ENCODE results near the gene CENPP.

CENPP gene

DNA sequence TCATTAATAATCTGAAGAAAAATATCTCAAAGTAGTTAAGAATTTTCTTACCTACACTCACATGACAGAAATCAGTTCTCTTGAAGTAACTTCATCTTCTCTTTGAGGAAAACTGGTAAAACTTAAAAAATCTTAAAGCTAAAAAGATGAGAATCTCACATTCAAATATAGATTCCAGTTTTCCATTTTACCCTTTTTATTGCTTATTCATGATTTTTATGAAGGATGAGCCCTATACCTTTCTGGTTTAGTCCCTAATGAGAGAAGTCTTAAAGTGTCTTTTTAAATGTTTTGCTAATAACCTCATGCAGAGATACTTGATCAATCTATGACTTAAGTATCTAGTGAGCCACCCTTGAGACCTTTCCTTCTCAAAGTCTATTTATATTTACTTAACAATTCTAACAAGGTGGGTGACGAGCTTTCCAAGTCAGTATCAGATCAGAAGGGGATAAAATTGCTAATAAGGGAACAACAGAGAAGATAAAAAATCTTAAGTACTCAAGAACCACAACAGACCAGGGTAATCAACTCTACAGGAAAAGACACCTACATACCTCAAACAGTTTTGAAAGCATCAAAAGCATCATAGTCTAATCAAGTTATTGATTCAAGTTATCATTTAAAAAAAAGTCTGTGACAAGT, 34.8 kb upstream of the CENPP start:
- in situ Hi-C loops (cut with MboI; ENCODE audit: low sequenced_read_pairs, unreplicated experiment) = no loop called here
- TF ChIP-seq, protein P1, sequence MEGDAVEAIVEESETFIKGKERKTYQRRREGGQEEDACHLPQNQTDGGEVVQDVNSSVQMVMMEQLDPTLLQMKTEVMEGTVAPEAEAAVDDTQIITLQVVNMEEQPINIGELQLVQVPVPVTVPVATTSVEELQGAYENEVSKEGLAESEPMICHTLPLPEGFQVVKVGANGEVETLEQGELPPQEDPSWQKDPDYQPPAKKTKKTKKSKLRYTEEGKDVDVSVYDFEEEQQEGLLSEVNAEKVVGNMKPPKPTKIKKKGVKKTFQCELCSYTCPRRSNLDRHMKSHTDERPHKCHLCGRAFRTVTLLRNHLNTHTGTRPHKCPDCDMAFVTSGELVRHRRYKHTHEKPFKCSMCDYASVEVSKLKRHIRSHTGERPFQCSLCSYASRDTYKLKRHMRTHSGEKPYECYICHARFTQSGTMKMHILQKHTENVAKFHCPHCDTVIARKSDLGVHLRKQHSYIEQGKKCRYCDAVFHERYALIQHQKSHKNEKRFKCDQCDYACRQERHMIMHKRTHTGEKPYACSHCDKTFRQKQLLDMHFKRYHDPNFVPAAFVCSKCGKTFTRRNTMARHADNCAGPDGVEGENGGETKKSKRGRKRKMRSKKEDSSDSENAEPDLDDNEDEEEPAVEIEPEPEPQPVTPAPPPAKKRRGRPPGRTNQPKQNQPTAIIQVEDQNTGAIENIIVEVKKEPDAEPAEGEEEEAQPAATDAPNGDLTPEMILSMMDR (IDR thresholded peaks at IDR 0.05; ENCODE audit: borderline replicate concordance, control extremely low read depth, extremely low read depth, insufficient read depth, missing control alignments) = no peak

DNA sequence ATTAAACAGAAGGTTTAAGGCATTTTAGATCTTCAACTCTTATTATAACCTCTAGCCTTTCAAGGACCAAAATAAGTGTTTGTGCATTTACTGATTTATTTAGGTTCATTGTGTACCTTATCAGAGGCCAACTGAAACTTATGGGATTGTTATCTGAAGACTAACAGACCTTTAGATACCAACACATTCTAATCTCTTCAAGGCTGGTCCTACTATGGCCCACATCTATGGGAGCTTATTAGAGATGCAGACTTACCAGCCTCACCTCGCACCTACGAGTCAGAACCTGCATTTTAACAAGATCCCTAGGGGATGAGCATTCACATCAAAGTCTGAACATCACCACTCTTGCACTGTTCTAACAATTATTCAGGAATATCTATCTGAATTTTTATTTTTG, 34.2 kb upstream of the CENPP start:
- TF ChIP-seq, protein P1 (IDR thresholded peaks at IDR 0.05; ENCODE audit: borderline replicate concordance, control extremely low read depth, extremely low read depth, insufficient read depth, missing control alignments) = no peak
- DNase-seq (ENCODE audit: low spot score) = no peak
- in situ Hi-C loops (cut with MboI; ENCODE audit: low sequenced_read_pairs, unreplicated experiment) = no loop called here

More for the DNA sequence above, 34.8 kb upstream of the CENPP start:
- DNase-seq (ENCODE audit: low spot score) = no peak

DNA sequence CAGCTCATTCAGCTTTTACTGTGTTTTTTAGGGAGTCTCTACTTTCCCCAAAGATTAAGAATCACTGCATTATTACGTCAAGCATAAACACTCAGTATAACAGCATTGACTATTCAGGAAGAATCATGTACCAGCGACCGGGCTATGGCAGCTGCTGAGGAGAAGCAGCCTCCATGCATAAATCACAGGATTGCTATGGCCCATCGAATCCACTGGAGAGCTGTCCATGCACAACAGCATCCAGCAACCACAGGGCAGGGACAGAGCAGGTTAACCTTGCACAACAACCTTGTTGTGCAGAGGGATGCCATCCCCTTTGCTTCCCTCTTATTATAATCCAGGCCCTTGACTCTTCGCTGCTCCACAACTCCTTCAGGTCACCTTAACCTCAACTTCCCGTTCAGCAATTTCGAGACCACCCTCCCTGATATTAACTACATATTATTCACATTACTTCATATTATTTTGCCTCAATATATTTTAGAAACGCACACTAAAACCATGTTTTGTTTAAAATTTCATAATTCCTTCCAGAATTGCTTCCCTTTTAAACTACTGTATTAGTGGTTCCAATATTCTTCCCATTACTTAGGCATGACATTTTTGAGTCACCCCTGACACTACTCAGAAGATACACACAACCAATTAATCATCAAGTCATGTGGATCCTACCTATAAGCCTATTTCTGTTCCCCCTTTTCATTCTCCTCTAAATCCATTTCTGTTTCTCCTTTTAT, 33.2 kb upstream of the CENPP start:
- TF ChIP-seq, protein P1 (IDR thresholded peaks at IDR 0.05; ENCODE audit: borderline replicate concordance, control extremely low read depth, extremely low read depth, insufficient read depth, missing control alignments) = no peak
- DNase-seq (ENCODE audit: low spot score) = no peak
- in situ Hi-C loops (cut with MboI; ENCODE audit: low sequenced_read_pairs, unreplicated experiment) = no loop called here

DNA sequence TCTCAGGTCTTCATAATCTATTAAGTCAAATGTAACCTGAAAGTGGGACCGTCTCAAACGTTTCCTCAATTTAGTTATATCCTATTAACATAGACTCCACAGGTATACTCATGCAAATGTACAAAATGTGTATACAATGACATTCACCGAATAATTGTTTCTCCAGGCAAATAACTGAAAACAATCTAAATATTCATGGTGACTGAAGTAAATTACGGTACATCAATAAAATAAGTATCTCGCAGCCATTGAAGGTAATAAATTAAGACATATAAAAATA, 32.7 kb upstream of the CENPP start:
- no peak for DNase-seq (ENCODE audit: low spot score)
- in situ Hi-C loops (cut with MboI; ENCODE audit: low sequenced_read_pairs, unreplicated experiment) = no loop called here
- TF ChIP-seq, protein P1 (IDR thresholded peaks at IDR 0.05; ENCODE audit: borderline replicate concordance, control extremely low read depth, extremely low read depth, insufficient read depth, missing control alignments) = no peak

DNA sequence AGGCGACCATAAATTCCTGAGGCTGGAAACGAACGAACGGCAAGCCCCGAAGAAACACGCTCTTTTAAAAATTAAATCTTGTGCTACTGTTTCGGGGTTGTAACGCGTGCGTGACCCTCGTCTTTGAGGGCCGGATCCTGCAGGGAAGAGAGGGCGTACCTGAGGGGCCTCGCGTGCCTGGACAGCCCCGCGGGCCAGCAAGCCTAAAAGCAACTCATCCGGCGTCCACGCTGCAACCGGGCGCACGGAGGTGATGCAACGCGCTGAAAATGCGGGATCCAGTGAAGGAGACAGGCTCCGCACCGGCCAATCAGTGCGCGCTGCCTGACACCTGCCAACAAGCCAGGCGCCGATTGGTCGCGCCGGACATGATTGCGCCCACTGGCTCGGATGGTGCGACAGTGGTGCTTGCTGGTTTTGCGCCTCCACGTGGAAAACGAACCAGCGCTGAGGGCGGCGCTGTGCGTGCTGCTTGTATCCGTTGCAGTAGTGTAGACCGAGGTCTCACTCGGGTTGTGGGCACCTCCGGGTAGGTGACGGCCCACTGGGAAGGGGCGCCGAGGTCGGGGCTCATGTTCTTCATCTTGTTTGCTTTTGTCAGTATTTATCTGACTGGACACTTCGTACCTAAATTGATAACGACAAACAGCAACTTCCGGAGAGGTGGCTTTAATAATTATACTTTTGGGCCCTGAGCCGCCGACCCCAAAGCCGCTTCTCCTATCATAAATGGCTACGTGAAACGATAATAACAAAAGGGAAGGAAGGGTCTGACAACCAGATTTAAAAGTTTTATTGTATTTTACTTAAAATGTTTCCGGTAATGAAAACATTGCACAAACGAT, 32.1 kb upstream of the CENPP start, which contains the start of gene IARS1:
Gene IARS1, minus strand, starts transcription at position 246 of the 845 bp plus-strand sequence. CDS start 4,278 bp downstream, outside the sequence.
- in situ Hi-C loops (cut with MboI; ENCODE audit: low sequenced_read_pairs, unreplicated experiment) = no loop called here
- TF ChIP-seq, protein P1 (IDR thresholded peaks at IDR 0.05; ENCODE audit: borderline replicate concordance, control extremely low read depth, extremely low read depth, insufficient read depth, missing control alignments) = no peak
- DNase-seq (ENCODE audit: low spot score) = peak; percentile 97

DNA sequence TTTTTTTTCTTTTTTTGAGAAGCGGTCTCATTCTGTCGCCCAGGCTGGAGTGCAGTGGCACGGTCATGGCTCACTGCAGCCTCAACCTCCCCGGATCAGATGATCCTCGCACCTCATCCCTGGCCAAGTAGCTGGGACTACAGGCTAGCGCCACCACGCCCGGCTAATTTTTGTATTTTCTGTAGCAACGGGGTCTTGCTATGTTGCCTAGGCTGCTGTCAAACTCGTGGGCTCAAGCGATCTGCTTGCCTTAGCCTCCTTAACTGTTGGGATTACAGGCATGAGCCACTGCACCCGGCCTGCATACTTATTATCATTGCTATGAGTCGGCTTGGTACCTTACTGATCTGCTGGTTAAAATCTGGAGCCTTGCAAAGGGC, 31.5 kb upstream of the CENPP start:
- in situ Hi-C loops (cut with MboI; ENCODE audit: low sequenced_read_pairs, unreplicated experiment) = no loop called here
- TF ChIP-seq, protein P1 (IDR thresholded peaks at IDR 0.05; ENCODE audit: borderline replicate concordance, control extremely low read depth, extremely low read depth, insufficient read depth, missing control alignments) = no peak
- DNase-seq (ENCODE audit: low spot score) = no peak

All from GM13976 (cell line).